ENCODE data around the gene TUT4. TPM values are rescaled to one million over a fixed set of nuclear protein-coding genes. Genes with fewer than 3 reads are reported as not detected.

TUT4 gene
- total RNA-seq, 1 donor from 2014 or later: 78.5 TPM

GRCh38 chr1:52403566-52404115, 149.3 kb downstream of the TUT4 start:
- H3K4me1 Mint-ChIP-seq (ENCODE audit: unreplicated experiment): peaks cover 21% of the 10 kb centered on the region
- H3K9me3 Mint-ChIP-seq (ENCODE audit: unreplicated experiment): no peaks in the 10 kb centered on the region
- peak overlapping the region; percentile 99 for H3K27ac Mint-ChIP-seq (ENCODE audit: unreplicated experiment)
- H3K36me3 Mint-ChIP-seq (ENCODE audit: low read depth, unreplicated experiment): peaks cover 11% of the 10 kb centered on the region
- peaks cover 3% of the 10 kb centered on the region for H3K27me3 Mint-ChIP-seq (ENCODE audit: unreplicated experiment)
- no peak for DNase-seq (ENCODE audit: low spot score)
- H3K4me3 Mint-ChIP-seq (ENCODE audit: unreplicated experiment): peak overlapping the region; percentile 99
- no peak for TF ChIP-seq CTCF (IDR thresholded peaks at IDR 0.05; ENCODE audit: unreplicated experiment)

GRCh38 chr1:52402860-52403240, 150.0 kb downstream of the TUT4 start:
- no peaks in the 10 kb centered on the region for H3K9me3 Mint-ChIP-seq (ENCODE audit: unreplicated experiment)
- no peak overlapping the region for H3K4me3 Mint-ChIP-seq (ENCODE audit: unreplicated experiment)
- peaks cover 21% of the 10 kb centered on the region for H3K4me1 Mint-ChIP-seq (ENCODE audit: unreplicated experiment)
- no peak for TF ChIP-seq CTCF (IDR thresholded peaks at IDR 0.05; ENCODE audit: unreplicated experiment)
- DNase-seq (ENCODE audit: low spot score): no peak
- no peak overlapping the region for H3K27ac Mint-ChIP-seq (ENCODE audit: unreplicated experiment)
- H3K36me3 Mint-ChIP-seq (ENCODE audit: low read depth, unreplicated experiment): peaks cover 7% of the 10 kb centered on the region
- peaks cover 3% of the 10 kb centered on the region for H3K27me3 Mint-ChIP-seq (ENCODE audit: unreplicated experiment)

GRCh38 chr1:52400131-52400530, 152.8 kb downstream of the TUT4 start:
- Mint-ChIP-seq H3K27ac (ENCODE audit: unreplicated experiment) (no peak overlapping the region), H3K4me1 (ENCODE audit: unreplicated experiment) (peaks cover 10% of the 10 kb centered on the region), H3K27me3 (ENCODE audit: unreplicated experiment) (peaks cover 3% of the 10 kb centered on the region), H3K36me3 (ENCODE audit: low read depth, unreplicated experiment) (peaks cover 10% of the 10 kb centered on the region), H3K4me3 (ENCODE audit: unreplicated experiment) (no peak overlapping the region), H3K9me3 (ENCODE audit: unreplicated experiment) (no peaks in the 10 kb centered on the region)
- TF ChIP-seq CTCF (IDR thresholded peaks at IDR 0.05; ENCODE audit: unreplicated experiment): no peak
- DNase-seq (ENCODE audit: low spot score): no peak

- no peak overlapping the region for H3K4me3 Mint-ChIP-seq (ENCODE audit: unreplicated experiment)
Measured at GRCh38 chr1:52399629-52400028, 153.3 kb downstream of the TUT4 start.

More at GRCh38 chr1:52399629-52400028, 153.3 kb downstream of the TUT4 start:
- Mint-ChIP-seq H3K4me1 (ENCODE audit: unreplicated experiment) (peaks cover 9% of the 10 kb centered on the region), H3K27me3 (ENCODE audit: unreplicated experiment) (peaks cover 3% of the 10 kb centered on the region), H3K9me3 (ENCODE audit: unreplicated experiment) (no peaks in the 10 kb centered on the region), H3K27ac (ENCODE audit: unreplicated experiment) (no peak overlapping the region), H3K36me3 (ENCODE audit: low read depth, unreplicated experiment) (peaks cover 9% of the 10 kb centered on the region)
- no peak for TF ChIP-seq CTCF (IDR thresholded peaks at IDR 0.05; ENCODE audit: unreplicated experiment)
- DNase-seq (ENCODE audit: low spot score): no peak
